ENCODE measurements around the gene UBA6. TPM values are rescaled to one million over a fixed set of nuclear protein-coding genes. Genes with fewer than 3 reads are reported as not detected.

UBA6 gene
- total RNA-seq, 1 experiment from 2014 or later = 81.5 TPM

- no peak for TF ChIP-seq JAZF1 (CRISPR knock-in tag; IDR thresholded peaks at IDR 0.05)
- TF ChIP-seq ATF6 (CRISPR knock-in tag; IDR thresholded peaks at IDR 0.05) = no peak
- no peak for TF ChIP-seq ZNF423 (CRISPR knock-in tag; IDR thresholded peaks at IDR 0.05)
- TF ChIP-seq GRHL2 (CRISPR knock-in tag; IDR thresholded peaks at IDR 0.05; ENCODE audit: insufficient replicate concordance, severe bottlenecking) = no peak
- no peak for TF ChIP-seq KAT7 (CRISPR knock-in tag; IDR thresholded peaks at IDR 0.05; ENCODE audit: borderline replicate concordance)
- no peak for TF ChIP-seq MLX (CRISPR knock-in tag; IDR thresholded peaks at IDR 0.05)
- TF ChIP-seq ETV6 (CRISPR knock-in tag; IDR thresholded peaks at IDR 0.05) = no peak
- no peak for TF ChIP-seq OVOL2 (CRISPR knock-in tag; IDR thresholded peaks at IDR 0.05; ENCODE audit: borderline replicate concordance)
These were observed 13.3 kb downstream of the UBA6 start (continued) for GRCh38 chr4:67687636-67688035.

GRCh38 chr4:67685532-67685859 lies 15.5 kb downstream of the UBA6 start:
- no peak overlapping the region for H3K4me3 Mint-ChIP-seq
- peaks cover 3% of the 10 kb centered on the region; the same call in 1 of the 2 replicates for H3K4me1 Mint-ChIP-seq

GRCh38 chr4:67684839-67685531 lies 16.0 kb downstream of the UBA6 start:
- no peaks in the 10 kb centered on the region for H3K9me3 Mint-ChIP-seq
- H3K27ac Mint-ChIP-seq = no peak overlapping the region
- H3K27me3 Mint-ChIP-seq (ENCODE audit: low read depth) = no peaks in the 10 kb centered on the region
- ChIA-PET CTCF (no interaction called here), POLR2A (no interaction called here)
- H3K4me3 Mint-ChIP-seq = no peak overlapping the region
- no peak for DNase-seq (ENCODE audit: low spot score)
- peaks cover 3% of the 10 kb centered on the region; the same call in 1 of the 2 replicates for H3K4me1 Mint-ChIP-seq
- no peak for ATAC-seq
- peaks cover 5% of the 10 kb centered on the region for H3K36me3 Mint-ChIP-seq
- TF ChIP-seq ATF2 (CRISPR knock-in tag; IDR thresholded peaks at IDR 0.05; ENCODE audit: borderline replicate concordance, low read depth) = no peak
- TF ChIP-seq IRF2 (CRISPR knock-in tag; IDR thresholded peaks at IDR 0.05; ENCODE audit: borderline replicate concordance, low read depth) = no peak
- TF ChIP-seq USF2 (CRISPR knock-in tag; IDR thresholded peaks at IDR 0.05) = no peak
- no peak for TF ChIP-seq FOXP4 (CRISPR knock-in tag; IDR thresholded peaks at IDR 0.05)
- no peak for TF ChIP-seq PRRX2 (CRISPR knock-in tag; IDR thresholded peaks at IDR 0.05)
- no peak for TF ChIP-seq CDX4 (CRISPR knock-in tag; IDR thresholded peaks at IDR 0.05; ENCODE audit: borderline replicate concordance)
- TF ChIP-seq FOXK1 (CRISPR knock-in tag; IDR thresholded peaks at IDR 0.05) = no peak
- no peak for TF ChIP-seq E2F4 (CRISPR knock-in tag; IDR thresholded peaks at IDR 0.05; ENCODE audit: borderline replicate concordance, low read depth)

More at GRCh38 chr4:67685532-67685859, 15.5 kb downstream of the UBA6 start:
- peak overlapping the region; percentile 11; the same call in 1 of the 2 replicates for H3K27ac Mint-ChIP-seq
- H3K36me3 Mint-ChIP-seq = peaks cover 5% of the 10 kb centered on the region
- no peak for ATAC-seq
- POLR2A ChIA-PET = no interaction called here
- no peaks in the 10 kb centered on the region for H3K9me3 Mint-ChIP-seq
- H3K27me3 Mint-ChIP-seq (ENCODE audit: low read depth) = no peaks in the 10 kb centered on the region
- TF ChIP-seq NFATC4 (CRISPR knock-in tag; IDR thresholded peaks at IDR 0.05) (no peak), NR1H2 (CRISPR knock-in tag; IDR thresholded peaks at IDR 0.05) (no peak), CDX4 (CRISPR knock-in tag; IDR thresholded peaks at IDR 0.05; ENCODE audit: borderline replicate concordance) (no peak), MLX (CRISPR knock-in tag; IDR thresholded peaks at IDR 0.05) (no peak), NR2C2 (CRISPR knock-in tag; IDR thresholded peaks at IDR 0.05) (no peak), ZNF138 (CRISPR knock-in tag; conservative IDR thresholded peaks at IDR 0.05) (no peak), RELA (CRISPR knock-in tag; IDR thresholded peaks at IDR 0.05; ENCODE audit: borderline replicate concordance) (no peak), FOXJ3 (CRISPR knock-in tag; IDR thresholded peaks at IDR 0.05; ENCODE audit: borderline replicate concordance) (no peak), TEAD1 (CRISPR knock-in tag; IDR thresholded peaks at IDR 0.05) (no peak)
- no peak for DNase-seq (ENCODE audit: low spot score)
- CTCF ChIA-PET = no interaction called here
